PC-9 (cell line): ENCODE measurements around the gene RSAD1.

ENCODE experiments used
- CTCF ChIP-seq: fragments of 200-600 bp; sonication (generic); conservative IDR thresholded peaks from 2 replicates; pipeline ENCODE4 v1.6.1; 2017; ENCODE audit warnings: mixed run types, antibody characterized with exemption, mild to moderate bottlenecking, moderate library complexity
- EZH2 ChIP-seq: fragments of 200-600 bp; sonication (generic); IDR thresholded peaks from 2 replicates; pipeline ENCODE4 v1.8.0; 2017; ENCODE audit warnings: antibody characterized with exemption, low read depth

GRCh38 chr17:50532452-50533024, 53.9 kb downstream of the RSAD1 start, which contains the start of gene EPN3:
- TF ChIP-seq CTCF = no peak
- TF ChIP-seq EZH2 = no peak
